PC-3 (cell line): ENCODE measurements around the gene KCNK6.

ENCODE experiments used
- CTCF ChIP-seq: fragments of 300-600 bp; sonication (generic); conservative IDR thresholded peaks from 2 replicates; pipeline ENCODE4 v1.5.1; 2017; ENCODE audit warnings: antibody characterized with exemption, low read depth, mild to moderate bottlenecking, low read length
- EZH2 ChIP-seq: fragments of 300-600 bp; sonication (generic); IDR thresholded peaks from one replicate; pipeline ENCODE4 v1.6.1; 2017; ENCODE audit warnings: antibody characterized with exemption, mild to moderate bottlenecking, low read length; ENCODE audit not compliant: unreplicated experiment

DNA sequence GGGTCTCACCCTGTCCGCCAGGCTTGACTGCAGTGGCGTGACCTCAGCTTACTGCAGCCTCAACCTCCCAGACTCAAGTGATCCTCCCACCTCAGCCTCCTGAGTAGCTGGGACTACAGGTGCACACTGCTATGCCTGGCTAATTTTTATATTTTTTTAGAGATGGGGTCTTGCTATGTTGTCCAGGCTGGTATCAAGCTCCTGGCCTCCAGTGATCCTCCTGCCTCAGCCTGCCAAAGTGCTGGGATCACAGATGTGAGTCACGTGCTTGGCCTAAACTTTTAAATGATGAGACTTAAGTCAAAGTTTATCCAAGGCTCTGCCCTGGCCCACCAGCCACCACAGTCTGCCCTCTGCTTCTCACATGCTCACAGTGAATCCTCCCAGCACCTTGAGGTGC is 13.4 kb upstream of the KCNK6 start:
- TF ChIP-seq CTCF, result no peak
- no peak for TF ChIP-seq EZH2
